HepG2 (cell line): ENCODE data around the gene KRT79.

Experiments
- CTCF ChIP-seq: sonication (generic); formaldehyde crosslinking; IDR thresholded peaks from 2 replicates; pipeline ENCODE4 v1.5.0; 2020; ENCODE audit warnings: mild to moderate bottlenecking, missing genetic modification reagents, moderate library complexity
- MYC ChIP-seq: sonication (generic); formaldehyde crosslinking; IDR thresholded peaks from 2 replicates; pipeline ENCODE4 v1.9.0; 2021; ENCODE audit warnings: missing genetic modification reagents, borderline replicate concordance
- NR2F1 ChIP-seq, 2 experiments: fragments of 450-650 bp in 1 of 2; formaldehyde crosslinking in 1 of 2; IDR thresholded peaks; 2 replicates each; pipeline versions ENCODE4 v1.5.0 to v1.6.1; 2016 to 2020; ENCODE audit warnings: mild to moderate bottlenecking in 1 of 2, missing compliant biosample characterization in 1 of 2, missing genetic modification reagents in 1 of 2, moderate library complexity in 1 of 2
- PBX2 ChIP-seq: IDR thresholded peaks from 2 replicates; pipeline ENCODE4 v1.6.1; 2016; ENCODE audit warnings: control low read depth
- TBX2 ChIP-seq: sonication (generic); formaldehyde crosslinking; IDR thresholded peaks from 2 replicates; pipeline ENCODE4 v1.5.0; 2020; ENCODE audit warnings: missing genetic modification reagents, mild to moderate bottlenecking, borderline replicate concordance
- TCF7L2 ChIP-seq: IDR thresholded peaks from 2 replicates; pipeline ENCODE4 v1.6.1; 2011; ENCODE audit warnings: mild to moderate bottlenecking, low read depth, low read length, moderate library complexity
- ZNF687 ChIP-seq: sonication (generic); formaldehyde crosslinking; IDR thresholded peaks from 2 replicates; pipeline ENCODE4 v1.5.1; 2020; ENCODE audit warnings: mild to moderate bottlenecking, missing genetic modification reagents, moderate library complexity

GRCh38 chr12:52835271-52836041 is 1.3 kb upstream of the KRT79 start:
- TF ChIP-seq MYC (no peak), NR2F1 (CRISPR knock-in tag; IDR thresholded peaks at IDR 0.05) (no peak), TBX2 (CRISPR knock-in tag) (no peak), ZNF687 (CRISPR knock-in tag) (no peak), PBX2 (no peak), CTCF (CRISPR knock-in tag) (no peak), TCF7L2 (no peak)
